A549 treated with Hydrocortisone at 1 μM for 4 hours (cell line): ENCODE results near the gene MRPL39. TPM values are rescaled to one million over a fixed set of nuclear protein-coding genes. Genes with fewer than 3 reads are reported as not detected.

ENCODE experiments used
- total RNA-seq: library from RNA; stranded (reverse); fragments of 200-300 nt; extraction: Qiagen RNA extraction; gene quantifications from 5 replicates; pipeline ENCODE4 v1.2.3, GENCODE V29; 2022

Gene MRPL39
- 33.4 to 37.5 TPM (median 35.8 TPM) in 5 replicates for total RNA-seq

GRCh38 chr21:25607151-25608043 lies at the start of gene MRPL39:
Gene MRPL39 (minus strand): TSS chr21:25607481. CDS start chr21:25607475, 6 bp downstream.

GRCh38 chr21:25638660-25639550 lies 31.6 kb upstream of the MRPL39 start, which contains the start of gene JAM2:
Gene JAM2 (plus strand): TSS chr21:25639258. CDS start chr21:25639822, 564 bp downstream.

Other genes starting within 250 kb of the MRPL39 start
- not detected in 5 replicates for gene JAM2, start 31.8 kb upstream of the MRPL39 start, total RNA-seq
- 211 to 245 TPM (median 221 TPM) in 5 replicates for gene ATP5PF, start 127.4 kb upstream of the MRPL39 start, total RNA-seq
- 4.9 to 7.2 TPM (median 7.0 TPM) in 5 replicates for gene GABPA, start 127.5 kb upstream of the MRPL39 start, total RNA-seq